ENCODE measurements around the gene DAP3. TPM values are rescaled to one million over a fixed set of nuclear protein-coding genes. Genes with fewer than 3 reads are reported as not detected.

The DAP3 gene
- total and polyA plus RNA-seq, 2 of the 8 experiments (the other 6 are each of a cell fraction or from before 2014, with no cell fraction given) = 66.3 to 87.1 TPM

Other genes starting within 250 kb of the DAP3 start
- 22.4 and 27.6 TPM in 2 replicates for gene ASH1L, start 126.3 kb upstream of the DAP3 start, total RNA-seq (2021; fragmentation: NEBNext Ultra II Directional; extraction: Animal tissue kit (Norgen Biotek cat#: 25700))
- gene ASH1L, start 126.3 kb upstream of the DAP3 start, polyA plus RNA-seq (2011; rRNA removed) = 7.5 and 8.1 TPM in 2 replicates
- 47.0 and 51.0 TPM in 2 replicates for gene MSTO1, start 78.9 kb upstream of the DAP3 start, total RNA-seq (2021; fragmentation: NEBNext Ultra II Directional; extraction: Animal tissue kit (Norgen Biotek cat#: 25700))
- gene MSTO1, start 78.9 kb upstream of the DAP3 start, polyA plus RNA-seq (2011; rRNA removed) = 40.5 and 47.0 TPM in 2 replicates
- gene YY1AP1, start 317 bp upstream of the DAP3 start, total RNA-seq (2021; fragmentation: NEBNext Ultra II Directional; extraction: Animal tissue kit (Norgen Biotek cat#: 25700)) = 44.2 and 46.1 TPM in 2 replicates
- 44.8 and 48.6 TPM in 2 replicates for gene YY1AP1, start 317 bp upstream of the DAP3 start, polyA plus RNA-seq (2011; rRNA removed)
- gene GON4L, start 168.1 kb downstream of the DAP3 start, total RNA-seq (2021; fragmentation: NEBNext Ultra II Directional; extraction: Animal tissue kit (Norgen Biotek cat#: 25700)) = 52.1 and 52.9 TPM in 2 replicates
- gene GON4L, start 168.1 kb downstream of the DAP3 start, polyA plus RNA-seq (2011; rRNA removed) = 25.7 and 26.2 TPM in 2 replicates
- 9.6 and 9.7 TPM in 2 replicates for gene SYT11, start 170.5 kb downstream of the DAP3 start, total RNA-seq (2021; fragmentation: NEBNext Ultra II Directional; extraction: Animal tissue kit (Norgen Biotek cat#: 25700))
- gene SYT11, start 170.5 kb downstream of the DAP3 start, polyA plus RNA-seq (2011; rRNA removed) = 6.1 and 7.2 TPM in 2 replicates
- 25.3 TPM in 2 replicates for gene RIT1, start 222.3 kb downstream of the DAP3 start, total RNA-seq (2021; fragmentation: NEBNext Ultra II Directional; extraction: Animal tissue kit (Norgen Biotek cat#: 25700))
- gene RIT1, start 222.3 kb downstream of the DAP3 start, polyA plus RNA-seq (2011; rRNA removed) = 19.7 and 26.8 TPM in 2 replicates
- gene KHDC4, start 245.3 kb downstream of the DAP3 start, total RNA-seq (2021; fragmentation: NEBNext Ultra II Directional; extraction: Animal tissue kit (Norgen Biotek cat#: 25700)) = 53.4 and 56.6 TPM in 2 replicates
- 59.9 and 81.1 TPM in 2 replicates for gene KHDC4, start 245.3 kb downstream of the DAP3 start, polyA plus RNA-seq (2011; rRNA removed)